Ovary (tissue), 9 donors: ENCODE measurements around the gene KXD1. TPM values are rescaled to one million over a fixed set of nuclear protein-coding genes. Genes with fewer than 3 reads are reported as not detected.

ENCODE experiments used
- DNase-seq, 5 donors: peaks; one replicate each; pipeline ENCODE4 v3.0.0-alpha.2; 2019 to 2020
- H3K27ac ChIP-seq, 2 donors: fragments of 200-600 bp; one replicate each; pipeline versions ENCODE4 v1.5.1 to v1.8.0; 2019 to 2022
- H3K27me3 ChIP-seq: fragments of 200-600 bp; one replicate; pipeline ENCODE4 v1.8.0; 2022
- H3K36me3 ChIP-seq: fragments of 200-600 bp; sonication (generic); one replicate; pipeline ENCODE4 v1.5.1; 2019
- H3K4me1 ChIP-seq: one replicate; pipeline ENCODE4 v1.8.1; 2013; ENCODE audit warnings: mild to moderate bottlenecking, moderate library complexity; ENCODE audit not compliant: insufficient read depth
- H3K4me3 ChIP-seq: fragments of 200-600 bp; sonication (generic); one replicate; pipeline ENCODE4 v1.5.1; 2017
- H3K9me3 ChIP-seq, 2 donors: fragments of 200-600 bp in 1 of 2; sonication (generic) in 1 of 2; one replicate each; pipeline versions ENCODE4 v1.5.1 to v1.8.1; 2013 to 2019; ENCODE audit warnings: mild to moderate bottlenecking in 1 of 2, moderate library complexity in 1 of 2
- CTCF ChIP-seq, 3 donors: fragments of 450-650 bp in 2 of 3; fragments of 200-600 bp in 1 of 3; IDR thresholded peaks; one replicate each; pipeline versions ENCODE4 v1.5.1 to v1.8.0; 2016 to 2022; ENCODE audit warnings: antibody characterized with exemption in 3 of 3, mild to moderate bottlenecking in 1 of 3
- EP300 ChIP-seq: sonication (generic); formaldehyde crosslinking; IDR thresholded peaks from one replicate; pipeline ENCODE4 v1.6.1; 2017; ENCODE audit warnings: antibody characterized with exemption
- POLR2A ChIP-seq: fragments of 450-650 bp; IDR thresholded peaks from one replicate; pipeline ENCODE4 v1.6.1; 2017; ENCODE audit warnings: antibody characterized with exemption, mild to moderate bottlenecking, moderate library complexity
- WGBS, 3 donors: extraction: QIAGEN DNeasy Blood & Tissue Kit in 1 of 3; methylation state at CpG; one replicate each; pipeline versions ENCODE4 v1.1.5 to v1.1.7; 2013 to 2017; 5-methylcytosine and 5-hydroxymethylcytosine counted together
- intact Hi-C, 4 donors: fragments of 100-400 bp; cut with DNase I; formaldehyde crosslinking; loops; one replicate each; pipeline versions ENCODE4 v1.11.0 to v1.15.1; 2022 to 2023
- polyA plus RNA-seq, 2 donors: library from polyadenylated mRNA; stranded (reverse); fragments of 200-250 nt in 1 of 2; fragments of 350-450 nt in 1 of 2; fragmentation: Illumina TruSeq in 1 of 2; extraction: RNeasy Lipid Tissue Mini Kit (QIAGEN cat#74804) in 1 of 2; gene quantifications; one replicate each; pipeline ENCODE4 v1.2.3, GENCODE V29; 2013 to 2014
- total RNA-seq, 7 donors: library from RNA; depleted of rRNA in 2 of 7; stranded (reverse); fragments of >200 nt in 2 of 7; fragmentation: NEBNext Ultra II Directional in 3 of 7; extraction: Animal tissue kit (Norgen Biotek cat#: 25700) in 3 of 7; gene quantifications; one replicate each; pipeline versions ENCODE4 v1.1.0 to v1.2.4, GENCODE V29; 2016 to 2023
- donor health status: DM: no; HTN: no; CAD: no; lungs with moderate emphysema.
- donor health status: DM: no; HTN: no; CAD: no.
- donor health status: Bipolar disorder and iron deficiency.
- donor health status: DM: yes; HTN: yes; CAD: no.
- donor health status: DM: no; HTN: no; CAD: no.
- donor health status: DM: yes; HTN: yes; CAD: no.

The KXD1 gene
- total and polyA plus RNA-seq, 9 donors: 52.0 to 78.3 (median 65.9) TPM

DNA sequence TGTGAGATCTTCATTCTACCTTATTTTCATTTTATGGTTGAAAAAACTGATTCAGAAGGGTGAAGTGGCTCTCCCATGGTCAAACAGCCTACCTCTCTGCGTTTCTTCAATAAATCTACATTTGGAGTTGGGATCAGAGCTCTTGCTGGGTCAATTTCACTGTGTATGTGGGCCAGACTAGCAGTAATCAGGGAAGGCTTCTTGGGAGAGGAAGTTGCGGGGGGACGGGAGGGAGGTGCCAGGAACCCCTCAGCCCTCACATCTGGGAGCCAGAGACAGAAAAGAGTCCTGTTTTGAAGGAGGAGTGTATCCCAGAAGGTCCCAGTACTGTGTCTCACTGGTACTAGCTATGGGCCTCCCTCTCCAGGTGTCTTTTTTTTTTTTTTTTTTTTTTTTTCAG lies 934 bp downstream of the KXD1 start:
- no peaks in the 10 kb centered on the region for H3K36me3 ChIP-seq
- TF ChIP-seq EP300: no peak
- TF ChIP-seq POLR2A: no peak
- peak overlapping the region; percentile 70 to 92 for H3K27ac ChIP-seq
- H3K4me1 ChIP-seq: no peaks in the 10 kb centered on the region
- intact Hi-C loops: no loop called here
- no peaks in the 10 kb centered on the region for H3K27me3 ChIP-seq
- 37 to 52% (median 48%) methylated on average over 3 of the region's 3 CpGs for WGBS, 3 donors
- peak overlapping the region; percentile 98 for H3K4me3 ChIP-seq
- no peaks in the 10 kb centered on the region for H3K9me3 ChIP-seq
- no peak for DNase-seq

GRCh38 chr19:18559685-18560084 lies 2.0 kb downstream of the KXD1 start:
- no peaks in the 10 kb centered on the region for H3K9me3 ChIP-seq
- intact Hi-C loops: no loop called here
- TF ChIP-seq POLR2A: no peak
- TF ChIP-seq CTCF (IDR thresholded peaks at IDR 0.05): no peak
- no peak for TF ChIP-seq EP300
- no peaks in the 10 kb centered on the region for H3K27me3 ChIP-seq
- DNase-seq: no peak
- 55 to 64% (median 57%) methylated on average over 5 of the region's 5 CpGs for WGBS, 3 donors
- no peaks in the 10 kb centered on the region for H3K4me1 ChIP-seq
- H3K4me3 ChIP-seq: no peak overlapping the region
- H3K27ac ChIP-seq: no peak overlapping the region
- no peaks in the 10 kb centered on the region for H3K36me3 ChIP-seq

DNA sequence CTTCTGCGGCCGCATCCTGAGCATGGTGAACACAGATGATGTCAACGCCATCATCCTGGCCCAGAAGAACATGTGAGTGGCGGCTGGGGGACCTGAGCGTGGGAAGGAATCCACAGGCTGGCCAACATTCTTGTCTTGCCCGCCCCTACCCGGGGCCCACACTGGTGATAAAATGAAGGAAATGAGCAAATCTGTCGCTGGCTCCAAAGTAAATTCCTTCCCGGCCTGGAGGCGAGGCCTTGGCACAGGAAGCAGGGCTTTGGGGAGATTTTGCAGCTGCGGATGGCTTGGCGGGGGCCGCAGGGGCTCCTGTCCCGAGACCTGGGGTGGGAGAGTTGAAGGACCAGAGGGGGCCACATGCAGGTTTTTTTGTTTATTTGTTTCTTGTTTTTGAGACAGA lies 4.4 kb downstream of the KXD1 start:
- Histone ChIP-seq H3K4me1 (no peaks in the 10 kb centered on the region), H3K36me3 (no peaks in the 10 kb centered on the region), H3K4me3 (no peak overlapping the region), H3K27ac (no peak overlapping the region), H3K27me3 (no peaks in the 10 kb centered on the region), H3K9me3 (no peaks in the 10 kb centered on the region)
- intact Hi-C loops: no loop called here
- no peak for DNase-seq
- 54 to 58% (median 54%) methylated on average over 14 of the region's 14 CpGs for WGBS, 3 donors
- TF ChIP-seq POLR2A (no peak), CTCF (IDR thresholded peaks at IDR 0.05) (no peak), EP300 (no peak)

- Histone ChIP-seq H3K4me1 (no peaks in the 10 kb centered on the region), H3K36me3 (no peaks in the 10 kb centered on the region), H3K27me3 (no peaks in the 10 kb centered on the region), H3K27ac (no peak overlapping the region), H3K4me3 (no peak overlapping the region), H3K9me3 (no peaks in the 10 kb centered on the region)
- DNase-seq: no peak
- TF ChIP-seq POLR2A: no peak
- no peak for TF ChIP-seq CTCF (IDR thresholded peaks at IDR 0.05)
- no peak for TF ChIP-seq EP300
- intact Hi-C loops: no loop called here
- WGBS, 3 donors: 90 to 92% (median 92%) methylated on average over 8 of the region's 8 CpGs
These were observed 9.3 kb downstream of the KXD1 start for GRCh38 chr19:18566953-18567352.

DNA sequence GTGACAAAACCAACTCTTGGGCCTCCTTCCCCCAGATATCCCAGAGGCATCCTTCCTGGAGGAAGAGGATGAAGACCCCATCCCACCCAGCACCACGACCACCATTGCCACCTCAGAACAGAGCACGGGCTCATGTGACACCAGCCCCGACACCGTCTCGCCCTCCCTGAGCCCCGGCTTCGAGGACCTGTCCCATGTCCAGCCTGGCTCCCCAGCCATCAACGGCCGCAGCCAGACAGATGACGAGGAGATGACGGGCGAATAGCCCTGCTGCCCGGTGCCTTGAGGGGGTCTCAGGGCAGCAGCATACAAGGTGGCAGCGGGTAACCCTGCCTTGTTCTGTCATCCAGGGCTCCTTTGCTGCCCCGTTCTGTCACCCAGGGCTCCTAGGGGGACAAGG lies 10.7 kb downstream of the KXD1 start:
- intact Hi-C loops: no loop called here
- TF ChIP-seq CTCF (IDR thresholded peaks at IDR 0.05): no peak
- TF ChIP-seq EP300: no peak
- TF ChIP-seq POLR2A: no peak
- Histone ChIP-seq H3K4me1 (peaks cover 7% of the 10 kb centered on the region), H3K27ac (no peak overlapping the region), H3K27me3 (no peaks in the 10 kb centered on the region), H3K9me3 (no peaks in the 10 kb centered on the region), H3K36me3 (no peaks in the 10 kb centered on the region), H3K4me3 (no peak overlapping the region)
- no peak for DNase-seq
- WGBS, 3 donors: 91 to 92% (median 91%) methylated on average over 15 of the region's 15 CpGs
